ENCODE data around the gene FRMD3.

DNA sequence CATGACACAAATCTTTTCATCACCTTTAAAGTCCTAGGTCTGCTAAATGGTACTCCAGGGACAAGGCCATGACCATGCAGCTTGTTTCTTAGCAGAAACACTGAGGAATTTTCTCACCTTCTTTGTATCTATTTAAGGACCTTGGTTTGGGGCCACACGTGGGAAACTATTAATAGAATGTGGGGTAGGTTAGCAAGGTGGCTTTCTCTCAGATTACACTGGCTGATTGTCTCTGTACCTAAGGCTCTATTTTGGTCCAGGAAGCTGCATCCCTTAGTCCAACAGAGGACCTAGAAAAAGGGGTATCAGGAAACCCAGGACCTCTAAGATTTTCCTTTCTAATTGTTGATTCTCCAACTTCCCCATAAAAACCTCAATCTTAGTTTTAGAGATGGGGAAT is 36.3 kb upstream of the FRMD3 start:
- no peak for TF ChIP-seq GATA2 (IDR thresholded peaks at IDR 0.05; ENCODE audit: low read depth, low read length)
- no peak for TF ChIP-seq GATA3 (IDR thresholded peaks at IDR 0.05; ENCODE audit: low read depth, low read length)
